ENCODE measurements around the gene MAML3.
A peak's percentile ranks its signal among the peaks of the same experiment; 100 is the strongest.
"Not testable (repeated sequence)": the region's sequence is repeated elsewhere in the genome, so short reads cannot be mapped to it uniquely, and the experiment has no call there.

The MAML3 gene

GRCh38 chr4:139956507-139957017, 197.4 kb downstream of the MAML3 start:
- DNase-seq = no peak

GRCh38 chr4:139955600-139955999, 198.4 kb downstream of the MAML3 start:
- DNase-seq = no peak

- no peak for DNase-seq
Measured at GRCh38 chr4:139954512-139954911, 199.5 kb downstream of the MAML3 start.

- DNase-seq = no peak
Measured at GRCh38 chr4:139951021-139951420, 203.0 kb downstream of the MAML3 start.

GRCh38 chr4:139950568-139950967, 203.4 kb downstream of the MAML3 start:
- peak in 1 of 2 donors; percentile 14 for DNase-seq

GRCh38 chr4:139944916-139945315, 209.1 kb downstream of the MAML3 start:
- not testable (repeated sequence) for DNase-seq

- no peak for DNase-seq
Measured at GRCh38 chr4:139943277-139943676, 210.7 kb downstream of the MAML3 start.

GRCh38 chr4:139942241-139942640, 211.7 kb downstream of the MAML3 start:
- DNase-seq = no peak

GRCh38 chr4:139940600-139940999, 213.4 kb downstream of the MAML3 start:
- DNase-seq = no peak

GRCh38 chr4:139938414-139938813, 215.6 kb downstream of the MAML3 start:
- DNase-seq = no peak

GRCh38 chr4:139935911-139936310, 218.1 kb downstream of the MAML3 start:
- no peak for DNase-seq

GRCh38 chr4:139934708-139935195, 219.2 kb downstream of the MAML3 start:
- DNase-seq = no peak

GRCh38 chr4:139934057-139934707, 219.8 kb downstream of the MAML3 start:
- no peak for DNase-seq

- no peak for DNase-seq
Measured at GRCh38 chr4:139933541-139933940, 220.4 kb downstream of the MAML3 start.

GRCh38 chr4:139933104-139933503, 220.9 kb downstream of the MAML3 start:
- no peak for DNase-seq

GRCh38 chr4:139924782-139925181, 229.2 kb downstream of the MAML3 start:
- DNase-seq = no peak

- DNase-seq = no peak
Measured at GRCh38 chr4:139922406-139923024, 231.5 kb downstream of the MAML3 start.

GRCh38 chr4:139921429-139922184, 232.4 kb downstream of the MAML3 start:
- no peak for DNase-seq

- DNase-seq = no peak
Measured at GRCh38 chr4:139920486-139921002, 233.4 kb downstream of the MAML3 start.

- no peak for DNase-seq
Measured at GRCh38 chr4:139919521-139919920, 234.5 kb downstream of the MAML3 start.

- DNase-seq = no peak
Measured at GRCh38 chr4:139919004-139919403, 235.0 kb downstream of the MAML3 start.

GRCh38 chr4:139918591-139918990, 235.4 kb downstream of the MAML3 start:
- no peak for DNase-seq

GRCh38 chr4:139917896-139918295, 236.1 kb downstream of the MAML3 start:
- DNase-seq = no peak
